HCT116 (cell line): ENCODE measurements around the gene CLSTN1. TPM values are rescaled to one million over a fixed set of nuclear protein-coding genes. Genes with fewer than 3 reads are reported as not detected.
A peak's percentile ranks its signal among the peaks of the same experiment; 100 is the strongest.

ENCODE experiments used
- ATAC-seq: fragments of 200-7000 bp; cut with Tn5 transposase; 2 replicates; pipeline ENCODE4 v1.9.1; 2020; ENCODE audit warnings: mild to moderate bottlenecking, moderate library complexity
- BruUV-seq: library from RNA; stranded (reverse); fragments of 400-500 nt; replicated peaks from 2 replicates; lab custom pipeline; 2021; lab: Mats Ljungman, UMichigan
- CTCF ChIA-PET: fragments of 300-600 bp; sonication (Branson Sonifier 250); formaldehyde crosslinking; loops from one replicate; lab custom pipeline; 2021; ENCODE audit warnings: antibody characterized with exemption; lab: Charles Lee
- POLR2A ChIA-PET: fragments of 300-600, 350-600 bp; sonication (Branson Sonifier 250); formaldehyde crosslinking; loops from one replicate; lab custom pipeline; 2021; ENCODE audit warnings: antibody characterized with exemption; lab: Charles Lee
- RAD21 ChIA-PET, 2 experiments: fragments of 300-600 bp; sonication (Branson Sonifier 250); formaldehyde crosslinking; loops; one replicate each; lab custom pipeline; 2023; ENCODE audit warnings: low total read pairs in 2 of 2; ENCODE audit not compliant: uncharacterized antibody in 2 of 2, unreplicated experiment in 2 of 2, low non-redundant PET in 1 of 2; lab: Charles Lee
- DNase-seq: peaks from one replicate; pipeline ENCODE4 v3.0.0-alpha.2; 2010; ENCODE audit warnings: low read depth, low spot score
- H2AFZ ChIP-seq: fragments of 200-600 bp; shearing (Covaris generic), sonication (generic); 2 replicates; pipeline ENCODE4 v1.6.1; 2017; ENCODE audit warnings: low read depth, mixed run types, mixed read lengths, antibody characterized with exemption, low read length; ENCODE audit not compliant: poor library complexity, severe bottlenecking
- H3K27ac ChIP-seq: 2 replicates; pipeline ENCODE4 v1.5.1; 2012; ENCODE audit warnings: low read depth, low read length
- H3K27me3 ChIP-seq: fragments of 200-600 bp; sonication (generic); 2 replicates; pipeline ENCODE4 v1.6.1; 2016; ENCODE audit warnings: mixed run types, low read length, mixed read lengths; ENCODE audit not compliant: insufficient read depth
- H3K36me3 ChIP-seq, 2 experiments: fragments of 200-500 bp in 1 of 2; fragments of 200-600 bp in 1 of 2; sonication (Bioruptor generic) in 1 of 2; sonication (generic) in 1 of 2; 2 replicates each; pipeline versions ENCODE4 v1.5.1 to v1.6.1; 2014 to 2016; ENCODE audit warnings: low read length in 2 of 2, inconsistent platforms in 1 of 2, mixed read lengths in 1 of 2, mixed run types in 1 of 2; ENCODE audit not compliant: insufficient read depth in 2 of 2, control insufficient read depth in 1 of 2
- H3K4me1 ChIP-seq, 2 experiments: fragments of 200-600 bp in 1 of 2; sonication (generic) in 1 of 2; 2 replicates each; pipeline versions ENCODE4 v1.5.1 to v1.6.1; 2012 to 2017; ENCODE audit warnings: low read length in 2 of 2, inconsistent platforms in 1 of 2, mild to moderate bottlenecking in 1 of 2, mixed read lengths in 1 of 2, mixed run types in 1 of 2, moderate library complexity in 1 of 2; ENCODE audit not compliant: insufficient read depth in 2 of 2, control insufficient read depth in 1 of 2
- H3K4me2 ChIP-seq: fragments of 200-600 bp; sonication (generic); 2 replicates; pipeline ENCODE4 v1.6.1; 2017; ENCODE audit warnings: mixed run types, low read length, mixed read lengths
- H3K4me3 ChIP-seq, 2 experiments: fragments of 200-600 bp in 1 of 2; sonication (generic) in 1 of 2; replicated peaks in 1 of 2; 2 replicates each; pipeline ENCODE4 v1.5.1; 2011 to 2016; ENCODE audit warnings: low read length in 2 of 2, control low read depth in 1 of 2, low read depth in 1 of 2, mild to moderate bottlenecking in 1 of 2, mixed read lengths in 1 of 2, mixed run types in 1 of 2
- H3K79me2 ChIP-seq: fragments of 200-600 bp; sonication (generic); 2 replicates; pipeline ENCODE4 v1.6.1; 2017; ENCODE audit warnings: mild to moderate bottlenecking, mixed run types, low read length, moderate library complexity, mixed read lengths; ENCODE audit not compliant: insufficient read depth
- H3K9ac ChIP-seq: fragments of 200-600 bp; sonication (generic); 2 replicates; pipeline ENCODE4 v1.6.1; 2016; ENCODE audit warnings: low read length, mixed read lengths
- H3K9me2 ChIP-seq: fragments of 200-600 bp; sonication (generic), shearing (Covaris generic); 2 replicates; pipeline ENCODE4 v1.6.1; 2017; ENCODE audit warnings: mixed run types, mild to moderate bottlenecking, moderate library complexity; ENCODE audit not compliant: insufficient read depth
- H3K9me3 ChIP-seq, 2 experiments: fragments of 200-500 bp in 1 of 2; fragments of 200-600 bp in 1 of 2; sonication (Bioruptor generic) in 1 of 2; sonication (generic) in 1 of 2; 2 replicates each; pipeline ENCODE4 v1.6.1; 2014 to 2017; ENCODE audit warnings: low read length in 2 of 2, mixed read lengths in 2 of 2, inconsistent platforms in 1 of 2, low read depth in 1 of 2, mild to moderate bottlenecking in 1 of 2, mixed run types in 1 of 2, moderate library complexity in 1 of 2; ENCODE audit not compliant: control insufficient read depth in 1 of 2, insufficient read depth in 1 of 2
- H4K20me1 ChIP-seq: fragments of 200-600 bp; sonication (generic), shearing (Covaris generic); 2 replicates; pipeline ENCODE4 v1.6.1; 2017; ENCODE audit warnings: mixed run types, mild to moderate bottlenecking, moderate library complexity; ENCODE audit not compliant: insufficient read depth
- JUND ChIP-seq: IDR thresholded peaks from 2 replicates; pipeline ENCODE4 v1.6.1; 2012
- POLR2AphosphoS5 ChIP-seq: IDR thresholded peaks from 2 replicates; pipeline ENCODE4 v1.6.1; 2011; ENCODE audit warnings: mild to moderate bottlenecking, low read depth, low read length, moderate library complexity
- RAD21 ChIP-seq: IDR thresholded peaks from 2 replicates; pipeline ENCODE4 v1.6.1; 2012; ENCODE audit warnings: low read depth, mild to moderate bottlenecking
- SRF ChIP-seq: IDR thresholded peaks from 2 replicates; pipeline ENCODE4 v1.6.1; 2012; ENCODE audit warnings: low read depth
- ZFX ChIP-seq: fragments of 450-650 bp; IDR thresholded peaks from 2 replicates; pipeline ENCODE4 v1.6.1; 2017
- intact Hi-C: fragments of 100-400 bp; cut with micrococcal nuclease; formaldehyde crosslinking; loops from 2 replicates; pipeline ENCODE4 v1.10.0; 2022
- total RNA-seq: library from RNA; stranded (reverse); gene quantifications from one replicate; pipeline ENCODE4 v1.2.1, GENCODE V29; 2021; ENCODE audit not compliant: unreplicated experiment
- TF ChIP-seq, protein P1 (sequence below), 3 experiments: fragments of 200-600 bp in 1 of 3; sonication (generic) in 1 of 3; IDR thresholded peaks in 2 of 3; conservative IDR thresholded peaks in 1 of 3; 2 replicates each; pipeline ENCODE4 v1.5.1; 2012 to 2017; ENCODE audit warnings: low read depth in 2 of 3, low read length in 2 of 3, antibody characterized with exemption in 1 of 3, borderline replicate concordance in 1 of 3, control low read depth in 1 of 3, mild to moderate bottlenecking in 1 of 3, mixed read lengths in 1 of 3, mixed run types in 1 of 3, moderate library complexity in 1 of 3; ENCODE audit not compliant: insufficient read depth in 1 of 3
- TF ChIP-seq, protein P2 (sequence below): IDR thresholded peaks from 2 replicates; pipeline ENCODE4 v1.6.1; 2012

The CLSTN1 gene
- total RNA-seq, 1 experiment from 2014 or later, result 113 TPM

DNA sequence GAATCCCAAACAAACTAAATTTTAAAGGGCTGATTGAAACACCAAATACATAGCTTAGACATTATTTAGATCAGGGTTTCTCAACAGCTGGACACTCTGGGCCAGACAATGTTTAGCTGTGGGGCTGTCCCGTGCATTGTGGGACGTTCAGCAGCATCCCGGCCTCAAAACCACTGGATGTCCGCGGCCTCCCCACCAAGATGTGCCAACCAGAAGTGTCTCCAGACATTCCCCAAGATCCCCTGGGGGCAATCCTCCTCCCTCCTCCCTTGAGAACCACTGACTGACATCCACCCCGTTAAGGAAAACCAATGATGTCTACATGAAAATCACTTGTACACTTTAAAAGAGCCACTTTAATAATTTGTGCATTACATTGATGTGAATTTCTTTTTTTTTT lies 38.4 kb downstream of the CLSTN1 start:
- H3K36me3 ChIP-seq, result no peaks in the 10 kb centered on the region
- DNase-seq, result no peak
- H3K9ac ChIP-seq, result no peak overlapping the region
- ChIA-PET POLR2A (interaction anchor here (0.7 kb wide), 1 partner anchor 32 kb away, joined by 3 read pairs; no protein-coding TSS in a partner anchor), RAD21 (no interaction called here), CTCF (interaction anchor here (0.8 to 2.4 kb wide), 5 partner anchors 19 to 86 kb away, joined by 3 to 21 read pairs (median 4); no protein-coding TSS in a partner anchor)
- intact Hi-C loops, result loop anchor here (2.0 kb wide), 1 partner anchor 157 kb away; the partner anchor contains the start of genes LZIC and NMNAT1
- no TSS peak for BruUV-seq
- no peaks in the 10 kb centered on the region for H3K9me3 ChIP-seq
- no peak for ATAC-seq
- no peak overlapping the region for H3K27ac ChIP-seq
- H4K20me1 ChIP-seq, result peaks cover 10% of the 10 kb centered on the region; the same call in 1 of the 2 replicates
- no peak overlapping the region for H3K4me2 ChIP-seq
- no peaks in the 10 kb centered on the region for H3K9me2 ChIP-seq
- H3K4me3 ChIP-seq, result no peak overlapping the region
- peaks cover 12 to 19% of the 10 kb centered on the region in 2 experiments; a peak in 3 of 4 replicates for H3K4me1 ChIP-seq
- H2AFZ ChIP-seq, result no peak overlapping the region
- peaks cover 74% of the 10 kb centered on the region for H3K79me2 ChIP-seq
- H3K27me3 ChIP-seq, result no peaks in the 10 kb centered on the region
- no peak for TF ChIP-seq POLR2AphosphoS5

DNA sequence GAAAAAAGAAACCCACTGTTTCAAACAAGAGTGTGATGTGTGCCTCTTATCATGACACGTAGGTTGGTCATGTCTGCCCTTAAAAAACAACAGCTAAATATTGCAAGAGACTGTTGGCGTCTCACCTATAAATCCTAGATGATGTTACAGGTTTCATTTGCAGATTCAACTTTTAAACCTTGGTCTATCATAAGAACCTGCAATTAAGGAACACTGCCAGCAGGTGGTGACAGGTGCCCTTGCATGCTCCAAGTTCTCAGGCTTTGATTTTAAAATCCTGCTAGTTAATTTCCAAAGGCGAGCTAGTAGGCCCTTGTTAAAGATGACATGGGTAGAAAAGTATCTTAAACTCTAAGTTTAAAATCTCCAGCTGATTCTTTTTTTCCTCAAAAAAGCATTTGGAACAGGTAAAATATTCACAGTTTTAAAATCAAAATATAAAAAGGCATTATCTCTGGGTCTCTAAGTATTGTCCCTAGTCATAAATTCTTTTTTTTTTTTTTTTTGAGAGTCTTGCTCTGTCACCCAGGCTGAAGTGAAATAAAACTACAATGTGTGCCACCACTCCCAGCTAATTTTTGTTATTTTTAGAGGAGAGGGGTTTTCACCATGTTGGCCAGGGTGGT lies 39.1 kb downstream of the CLSTN1 start:
- no peak overlapping the region for H3K4me3 ChIP-seq
- intact Hi-C loops, result loop anchor here (1.0 to 5.0 kb wide), 3 partner anchors 38 to 158 kb away; partner anchors contain the start of genes CLSTN1, LZIC and NMNAT1
- H3K4me1 ChIP-seq, result peaks cover 12 to 19% of the 10 kb centered on the region in 2 experiments; a peak in 3 of 4 replicates
- POLR2A ChIA-PET, result interaction anchor here (0.7 kb wide), 1 partner anchor 194 kb away, joined by 3 read pairs; no protein-coding TSS in a partner anchor
- H3K4me2 ChIP-seq, result no peak overlapping the region
- RAD21 ChIA-PET, result interaction anchor here (0.6 to 0.9 kb wide), 3 partner anchors 76 to 78 kb away, joined by 3 to 5 read pairs (median 3); no protein-coding TSS in a partner anchor
- H3K9ac ChIP-seq, result no peak overlapping the region
- peak; percentile 58 for DNase-seq
- no peak overlapping the region for H2AFZ ChIP-seq
- H3K36me3 ChIP-seq, result no peaks in the 10 kb centered on the region
- no peaks in the 10 kb centered on the region for H3K27me3 ChIP-seq
- no peaks in the 10 kb centered on the region for H3K9me2 ChIP-seq
- H3K9me3 ChIP-seq, result no peaks in the 10 kb centered on the region
- H4K20me1 ChIP-seq, result peaks cover 12% of the 10 kb centered on the region; the same call in 1 of the 2 replicates
- TF ChIP-seq, protein P1, sequence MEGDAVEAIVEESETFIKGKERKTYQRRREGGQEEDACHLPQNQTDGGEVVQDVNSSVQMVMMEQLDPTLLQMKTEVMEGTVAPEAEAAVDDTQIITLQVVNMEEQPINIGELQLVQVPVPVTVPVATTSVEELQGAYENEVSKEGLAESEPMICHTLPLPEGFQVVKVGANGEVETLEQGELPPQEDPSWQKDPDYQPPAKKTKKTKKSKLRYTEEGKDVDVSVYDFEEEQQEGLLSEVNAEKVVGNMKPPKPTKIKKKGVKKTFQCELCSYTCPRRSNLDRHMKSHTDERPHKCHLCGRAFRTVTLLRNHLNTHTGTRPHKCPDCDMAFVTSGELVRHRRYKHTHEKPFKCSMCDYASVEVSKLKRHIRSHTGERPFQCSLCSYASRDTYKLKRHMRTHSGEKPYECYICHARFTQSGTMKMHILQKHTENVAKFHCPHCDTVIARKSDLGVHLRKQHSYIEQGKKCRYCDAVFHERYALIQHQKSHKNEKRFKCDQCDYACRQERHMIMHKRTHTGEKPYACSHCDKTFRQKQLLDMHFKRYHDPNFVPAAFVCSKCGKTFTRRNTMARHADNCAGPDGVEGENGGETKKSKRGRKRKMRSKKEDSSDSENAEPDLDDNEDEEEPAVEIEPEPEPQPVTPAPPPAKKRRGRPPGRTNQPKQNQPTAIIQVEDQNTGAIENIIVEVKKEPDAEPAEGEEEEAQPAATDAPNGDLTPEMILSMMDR (IDR thresholded peaks at IDR 0.05 in 2 of 3, conservative IDR thresholded peaks at IDR 0.05 in 1 of 3; ENCODE audit: borderline replicate concordance in 1 of 3, insufficient read depth in 1 of 3, low read depth in 2 of 3, low read length in 2 of 3), result peak; percentile 80 to 88 (median 82)
- TF ChIP-seq ZFX (no peak), SRF (no peak), RAD21 (peak; percentile 93), JUND (no peak), POLR2AphosphoS5 (no peak)
- TF ChIP-seq, protein P2, sequence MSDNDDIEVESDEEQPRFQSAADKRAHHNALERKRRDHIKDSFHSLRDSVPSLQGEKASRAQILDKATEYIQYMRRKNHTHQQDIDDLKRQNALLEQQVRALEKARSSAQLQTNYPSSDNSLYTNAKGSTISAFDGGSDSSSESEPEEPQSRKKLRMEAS, result no peak
- no peak overlapping the region for H3K27ac ChIP-seq
- peaks cover 73% of the 10 kb centered on the region for H3K79me2 ChIP-seq
- ATAC-seq, result peak; percentile 76
- BruUV-seq, result no TSS peak
- CTCF ChIA-PET, result interaction anchor here (0.6 to 2.4 kb wide), 19 partner anchors 8 to 426 kb away, joined by 3 to 21 read pairs (median 4); partner anchors contain the start of gene KIF1B
